Measurements from ENCODE around the gene NTSR1. TPM values are rescaled to one million over a fixed set of nuclear protein-coding genes. Genes with fewer than 3 reads are reported as not detected.

NTSR1 gene
- total RNA-seq, 1 donor from 2014 or later: 0.26 TPM

DNA sequence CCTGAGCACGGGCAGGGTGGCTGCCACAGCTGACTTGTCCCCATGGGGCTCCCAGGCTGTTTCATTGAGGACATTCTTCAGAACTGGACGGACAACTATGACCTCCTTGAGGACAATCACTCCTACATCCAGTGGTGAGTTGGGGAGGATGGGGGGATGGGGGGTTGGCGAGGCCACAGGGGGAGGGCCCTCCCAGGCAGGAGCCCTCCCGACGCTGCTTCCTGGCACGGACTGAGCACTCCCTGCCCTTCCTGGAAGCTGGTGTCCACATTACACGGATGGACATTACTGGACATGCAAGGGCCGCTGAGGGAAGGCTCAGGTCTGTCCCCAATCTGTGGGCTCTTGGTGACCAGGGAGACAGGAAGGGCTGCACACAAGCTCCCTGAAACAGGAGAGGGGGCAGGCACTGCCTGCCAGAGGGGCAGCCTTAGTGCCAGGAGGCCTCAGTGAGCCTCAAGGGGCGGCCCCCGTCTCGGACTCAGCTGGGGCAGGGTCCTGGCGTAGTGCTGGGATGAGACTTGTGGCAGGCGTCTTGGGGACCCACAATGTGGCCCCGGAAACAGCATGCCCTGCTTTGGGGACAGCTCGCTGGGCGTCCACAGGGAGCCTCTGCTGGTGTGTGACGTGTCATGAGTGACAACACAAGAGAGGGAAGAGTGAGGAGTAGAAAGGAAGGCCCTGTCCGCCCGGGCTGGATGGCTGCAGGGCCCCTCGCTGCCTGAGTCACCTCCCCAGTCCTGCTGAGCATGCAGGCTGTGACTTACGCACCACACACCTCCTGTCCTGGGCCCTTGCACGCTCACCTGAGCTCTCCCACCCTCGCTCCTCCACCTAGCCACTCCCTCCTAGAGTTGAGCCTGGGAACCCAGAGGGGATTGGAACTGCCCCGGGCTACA is 101.1 kb downstream of the NTSR1 start:
- no peak overlapping the region for H3K27ac Mint-ChIP-seq
- H3F3A ChIP-seq (ENCODE audit: low read depth): peaks cover 15% of the 10 kb centered on the region
- H3K4me3 Mint-ChIP-seq: no peak overlapping the region
- H3K36me3 ChIP-seq: no peaks in the 10 kb centered on the region
- no peak for TF ChIP-seq EZH2phosphoT487 (IDR thresholded peaks at IDR 0.05)
- TF ChIP-seq, protein P1, sequence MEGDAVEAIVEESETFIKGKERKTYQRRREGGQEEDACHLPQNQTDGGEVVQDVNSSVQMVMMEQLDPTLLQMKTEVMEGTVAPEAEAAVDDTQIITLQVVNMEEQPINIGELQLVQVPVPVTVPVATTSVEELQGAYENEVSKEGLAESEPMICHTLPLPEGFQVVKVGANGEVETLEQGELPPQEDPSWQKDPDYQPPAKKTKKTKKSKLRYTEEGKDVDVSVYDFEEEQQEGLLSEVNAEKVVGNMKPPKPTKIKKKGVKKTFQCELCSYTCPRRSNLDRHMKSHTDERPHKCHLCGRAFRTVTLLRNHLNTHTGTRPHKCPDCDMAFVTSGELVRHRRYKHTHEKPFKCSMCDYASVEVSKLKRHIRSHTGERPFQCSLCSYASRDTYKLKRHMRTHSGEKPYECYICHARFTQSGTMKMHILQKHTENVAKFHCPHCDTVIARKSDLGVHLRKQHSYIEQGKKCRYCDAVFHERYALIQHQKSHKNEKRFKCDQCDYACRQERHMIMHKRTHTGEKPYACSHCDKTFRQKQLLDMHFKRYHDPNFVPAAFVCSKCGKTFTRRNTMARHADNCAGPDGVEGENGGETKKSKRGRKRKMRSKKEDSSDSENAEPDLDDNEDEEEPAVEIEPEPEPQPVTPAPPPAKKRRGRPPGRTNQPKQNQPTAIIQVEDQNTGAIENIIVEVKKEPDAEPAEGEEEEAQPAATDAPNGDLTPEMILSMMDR (IDR thresholded peaks at IDR 0.05): no peak
- TF ChIP-seq EZH2 (IDR thresholded peaks at IDR 0.05): no peak
- no peak overlapping the region for H3K27ac ChIP-seq
- peaks cover 10% of the 10 kb centered on the region for H3K4me1 Mint-ChIP-seq
- DNase-seq (ENCODE audit: low spot score): no peak
- H4K20me1 ChIP-seq (ENCODE audit: low read depth): peaks cover 40% of the 10 kb centered on the region
- H3K9me3 ChIP-seq (ENCODE audit: low read depth): no peaks in the 10 kb centered on the region
- H3K4me2 ChIP-seq: no peak overlapping the region
- no peak overlapping the region for H3K9ac ChIP-seq
- H3K27me3 Mint-ChIP-seq (ENCODE audit: insufficient read depth, low read depth): peaks cover 7% of the 10 kb centered on the region
- H3K27me3 ChIP-seq: peaks cover 3% of the 10 kb centered on the region
- H3K4me3 ChIP-seq: no peak overlapping the region
- no peaks in the 10 kb centered on the region for H3K79me2 ChIP-seq (ENCODE audit: low read depth)
- peaks cover 3% of the 10 kb centered on the region for H3K36me3 Mint-ChIP-seq
- H2AFZ ChIP-seq (replicated peaks): no peak overlapping the region
- H3K9me3 Mint-ChIP-seq: no peaks in the 10 kb centered on the region
- H3K4me1 ChIP-seq: peaks cover 13% of the 10 kb centered on the region

DNA sequence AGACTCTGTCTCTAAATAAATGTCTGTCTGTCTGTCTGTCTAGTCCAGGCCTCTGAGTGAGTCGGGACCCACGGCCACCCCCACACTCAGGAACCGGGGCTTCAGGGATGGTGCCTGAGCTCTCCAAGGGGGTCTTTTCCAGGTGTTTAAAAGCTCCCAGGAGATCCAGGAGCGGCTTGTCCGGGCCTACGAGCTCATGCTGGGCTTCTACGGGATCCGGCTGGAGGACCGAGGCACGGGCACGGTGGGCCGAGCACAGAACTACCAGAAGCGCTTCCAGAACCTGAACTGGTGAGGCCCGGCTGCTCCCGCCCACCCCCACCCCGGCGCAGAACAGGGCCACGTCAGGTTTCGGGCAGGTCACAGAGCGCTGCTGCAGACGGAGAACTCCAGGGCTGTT is 102.7 kb downstream of the NTSR1 start:
- Histone ChIP-seq H3K79me2 (ENCODE audit: low read depth) (no peaks in the 10 kb centered on the region), H3K9me3 (ENCODE audit: low read depth) (no peaks in the 10 kb centered on the region), H4K20me1 (ENCODE audit: low read depth) (peaks cover 30% of the 10 kb centered on the region), H2AFZ (replicated peaks) (no peak overlapping the region), H3K27ac (no peak overlapping the region), H3K4me3 (no peak overlapping the region), H3K9ac (no peak overlapping the region), H3K4me1 (peaks cover 12% of the 10 kb centered on the region), H3K4me2 (no peak overlapping the region), H3K27me3 (peaks cover 11% of the 10 kb centered on the region), H3F3A (ENCODE audit: low read depth) (peaks cover 18% of the 10 kb centered on the region), H3K36me3 (no peaks in the 10 kb centered on the region)
- Mint-ChIP-seq H3K4me1 (peaks cover 16% of the 10 kb centered on the region), H3K27ac (no peak overlapping the region), H3K27me3 (ENCODE audit: insufficient read depth, low read depth) (peaks cover 14% of the 10 kb centered on the region), H3K4me3 (no peak overlapping the region), H3K36me3 (peaks cover 3% of the 10 kb centered on the region), H3K9me3 (no peaks in the 10 kb centered on the region)
- no peak for DNase-seq (ENCODE audit: low spot score)
- TF ChIP-seq EZH2phosphoT487 (IDR thresholded peaks at IDR 0.05): no peak
- TF ChIP-seq, protein P1 (IDR thresholded peaks at IDR 0.05): no peak

DNA sequence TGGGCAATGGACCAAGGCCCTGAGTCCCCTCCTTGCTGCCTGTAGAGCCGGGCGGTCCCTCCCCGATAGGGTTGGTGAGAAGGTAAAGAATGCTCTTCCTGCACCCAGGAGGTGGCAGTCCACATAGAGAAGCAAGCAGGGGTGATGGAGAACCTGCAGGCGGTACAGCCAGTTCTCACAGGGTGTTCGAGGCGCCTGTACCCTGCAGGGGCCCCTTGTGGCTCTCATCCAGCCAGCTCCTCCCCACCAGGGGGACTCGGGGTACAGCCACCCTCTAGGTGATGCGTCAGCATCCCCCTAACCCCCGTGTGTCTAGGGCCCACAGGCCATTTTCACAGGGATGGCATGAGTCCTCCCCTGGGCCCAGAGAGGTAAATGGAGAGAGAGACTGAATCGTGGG is 103.1 kb downstream of the NTSR1 start:
- no peaks in the 10 kb centered on the region for H3K9me3 ChIP-seq (ENCODE audit: low read depth)
- DNase-seq (ENCODE audit: low spot score): no peak
- peaks cover 26% of the 10 kb centered on the region for H4K20me1 ChIP-seq (ENCODE audit: low read depth)
- no peak overlapping the region for H3K27ac ChIP-seq
- peaks cover 20% of the 10 kb centered on the region for H3F3A ChIP-seq (ENCODE audit: low read depth)
- no peak overlapping the region for H3K9ac ChIP-seq
- Mint-ChIP-seq H3K27me3 (ENCODE audit: insufficient read depth, low read depth) (peaks cover 13% of the 10 kb centered on the region), H3K27ac (no peak overlapping the region), H3K4me3 (no peak overlapping the region), H3K36me3 (peaks cover 3% of the 10 kb centered on the region), H3K4me1 (peaks cover 12% of the 10 kb centered on the region), H3K9me3 (no peaks in the 10 kb centered on the region)
- no peak overlapping the region for H2AFZ ChIP-seq (replicated peaks)
- H3K4me2 ChIP-seq: no peak overlapping the region
- no peaks in the 10 kb centered on the region for H3K79me2 ChIP-seq (ENCODE audit: low read depth)
- TF ChIP-seq EZH2 (IDR thresholded peaks at IDR 0.05) (no peak), EZH2phosphoT487 (IDR thresholded peaks at IDR 0.05) (no peak)
- TF ChIP-seq, protein P1 (IDR thresholded peaks at IDR 0.05): no peak
- peaks cover 15% of the 10 kb centered on the region for H3K27me3 ChIP-seq
- no peak overlapping the region for H3K4me3 ChIP-seq
- H3K36me3 ChIP-seq: no peaks in the 10 kb centered on the region
- H3K4me1 ChIP-seq: peaks cover 9% of the 10 kb centered on the region

Other genes starting within 250 kb of the NTSR1 start
- gene GATA5, start 232.8 kb upstream of the NTSR1 start, total RNA-seq (ENCODE audit: low replicate concordance): 0.12 TPM in 1 of 2 replicates, not detected in the other
- 0.88 and 3.1 TPM in 2 replicates for gene SLCO4A1, start 66.3 kb upstream of the NTSR1 start, total RNA-seq (ENCODE audit: low replicate concordance)
- gene MRGBP, start 87.6 kb downstream of the NTSR1 start, total RNA-seq (ENCODE audit: low replicate concordance): 14.0 and 18.1 TPM in 2 replicates
- gene OGFR, start 96.0 kb downstream of the NTSR1 start, total RNA-seq (ENCODE audit: low replicate concordance): 7.0 and 23.9 TPM in 2 replicates
- 10.5 and 34.8 TPM in 2 replicates for gene COL9A3, start 108.2 kb downstream of the NTSR1 start, total RNA-seq (ENCODE audit: low replicate concordance)
- gene TCFL5, start 153.0 kb downstream of the NTSR1 start, total RNA-seq (ENCODE audit: low replicate concordance): 29.1 and 36.3 TPM in 2 replicates
- gene DIDO1, start 217.7 kb downstream of the NTSR1 start, total RNA-seq (ENCODE audit: low replicate concordance): 64.5 and 68.5 TPM in 2 replicates
- 48.7 and 50.0 TPM in 2 replicates for gene GID8, start 229.3 kb downstream of the NTSR1 start, total RNA-seq (ENCODE audit: low replicate concordance)
- 0.17 and 0.74 TPM in 2 replicates for gene SLC17A9, start 243.9 kb downstream of the NTSR1 start, total RNA-seq (ENCODE audit: low replicate concordance)

All from neural progenitor cell (in vitro differentiated cells).